ENCODE measurements around the gene IRX1.

- TF ChIP-seq EZH2phosphoT487 (conservative IDR thresholded peaks at IDR 0.05; ENCODE audit: low read length) = no peak
- no peak for TF ChIP-seq CTCF (IDR thresholded peaks at IDR 0.05; ENCODE audit: insufficient read depth, low read length, poor library complexity, severe bottlenecking)
These were observed 31.5 kb upstream of the IRX1 start for GRCh38 chr5:3564116-3564515.
